GM19023 (cell line): ENCODE results near the gene DCST2.

Experiments
- ATAC-seq: cut with Tn5 transposase; IDR thresholded peaks from one replicate; pipeline ENCODE4 v1.9.1; 2021; ENCODE audit warnings: mild to moderate bottlenecking, moderate library complexity; ENCODE audit not compliant: unreplicated experiment

Gene DCST2

DNA sequence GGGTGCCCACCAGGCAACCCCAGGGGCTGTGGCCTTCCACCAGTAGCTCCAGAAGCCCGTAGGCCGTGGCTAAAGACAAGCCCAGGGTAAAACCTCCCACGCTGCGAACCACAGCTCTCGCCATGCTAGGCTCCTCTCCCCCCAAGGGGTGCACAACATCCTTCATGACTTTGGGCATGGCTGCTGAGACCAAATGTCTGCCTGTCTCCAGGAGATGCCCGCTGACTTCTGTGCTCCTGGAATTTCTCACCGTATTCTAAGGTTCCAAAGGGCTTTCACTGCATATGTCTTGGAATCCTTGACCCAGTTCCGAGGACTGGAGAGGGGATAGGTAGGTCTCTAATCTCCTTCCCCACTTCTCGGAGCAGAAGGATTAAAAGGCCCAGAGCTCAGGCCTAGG, at the start of gene DCST2, which contains the start of gene DCST1:
Gene DCST2, minus strand, starts transcription at position 258 of the 400 bp plus-strand sequence. Its CDS starts 80 bp downstream, at position 178.
Gene DCST1, plus strand, starts transcription at position 301 of the 400 bp plus-strand sequence. CDS start 213 bp downstream, outside the sequence.
- no peak for ATAC-seq

DNA sequence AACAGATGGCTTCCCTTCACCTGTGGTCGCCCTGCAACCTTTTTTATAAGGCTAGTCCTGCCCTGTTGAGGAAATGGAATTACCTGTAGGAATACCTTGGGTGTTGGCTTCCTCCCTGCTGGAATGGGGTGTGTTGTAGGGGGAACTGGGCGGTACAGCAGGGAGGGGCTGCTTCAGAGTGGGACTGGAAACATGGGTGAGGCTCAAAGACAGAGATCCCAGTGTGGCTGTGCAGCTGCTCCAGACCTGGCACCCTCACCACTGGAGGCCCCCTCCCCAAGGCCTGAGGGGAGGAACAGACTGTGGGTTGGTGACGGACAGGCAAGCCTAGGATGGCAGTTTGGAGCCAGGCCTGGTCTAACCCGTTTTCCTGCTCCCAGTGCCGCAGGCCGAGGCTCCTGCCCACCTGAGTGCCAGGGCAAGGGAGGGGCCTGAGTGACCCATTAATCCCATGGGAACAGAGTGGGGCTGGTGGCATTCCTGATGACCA, 49.5 kb upstream of the DCST2 start:
- ATAC-seq, result no peak

DNA sequence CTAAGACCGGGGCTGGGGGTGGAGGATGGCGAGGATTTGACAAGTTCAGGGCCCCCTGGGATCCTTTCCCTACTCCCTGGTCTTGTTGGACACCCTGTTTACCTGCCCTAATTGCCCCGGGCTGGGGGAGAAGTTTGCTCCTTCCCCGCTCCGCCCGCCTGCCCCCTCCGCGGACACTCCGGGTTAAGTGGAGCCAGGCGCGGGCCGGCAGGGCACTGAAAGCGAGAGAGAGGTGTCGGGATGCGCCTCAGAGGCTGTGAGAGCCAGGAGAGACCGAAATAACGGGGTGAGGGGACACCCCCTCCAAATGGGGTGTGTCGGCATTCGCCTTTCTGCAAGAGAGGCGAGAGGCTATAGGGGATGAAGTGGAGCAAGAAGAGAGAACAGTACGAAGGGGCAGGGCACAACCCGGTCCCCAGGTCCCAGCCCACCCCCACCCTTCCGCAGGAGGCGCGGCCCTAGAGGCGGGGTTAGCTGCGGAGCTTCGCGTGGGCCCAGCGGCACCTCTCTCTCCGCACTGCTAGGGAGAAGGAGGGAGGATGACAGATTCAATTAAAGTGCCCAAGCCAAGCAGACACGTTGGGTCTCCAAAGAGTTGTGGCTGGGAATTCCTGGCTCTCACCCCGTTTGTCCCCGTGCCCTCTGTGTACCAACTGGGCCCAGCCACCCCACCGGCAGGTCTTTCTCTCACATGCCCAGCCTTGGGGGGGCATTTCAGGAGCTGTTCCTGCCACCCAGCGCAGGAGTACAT, 48.9 kb upstream of the DCST2 start:
- no peak for ATAC-seq

DNA sequence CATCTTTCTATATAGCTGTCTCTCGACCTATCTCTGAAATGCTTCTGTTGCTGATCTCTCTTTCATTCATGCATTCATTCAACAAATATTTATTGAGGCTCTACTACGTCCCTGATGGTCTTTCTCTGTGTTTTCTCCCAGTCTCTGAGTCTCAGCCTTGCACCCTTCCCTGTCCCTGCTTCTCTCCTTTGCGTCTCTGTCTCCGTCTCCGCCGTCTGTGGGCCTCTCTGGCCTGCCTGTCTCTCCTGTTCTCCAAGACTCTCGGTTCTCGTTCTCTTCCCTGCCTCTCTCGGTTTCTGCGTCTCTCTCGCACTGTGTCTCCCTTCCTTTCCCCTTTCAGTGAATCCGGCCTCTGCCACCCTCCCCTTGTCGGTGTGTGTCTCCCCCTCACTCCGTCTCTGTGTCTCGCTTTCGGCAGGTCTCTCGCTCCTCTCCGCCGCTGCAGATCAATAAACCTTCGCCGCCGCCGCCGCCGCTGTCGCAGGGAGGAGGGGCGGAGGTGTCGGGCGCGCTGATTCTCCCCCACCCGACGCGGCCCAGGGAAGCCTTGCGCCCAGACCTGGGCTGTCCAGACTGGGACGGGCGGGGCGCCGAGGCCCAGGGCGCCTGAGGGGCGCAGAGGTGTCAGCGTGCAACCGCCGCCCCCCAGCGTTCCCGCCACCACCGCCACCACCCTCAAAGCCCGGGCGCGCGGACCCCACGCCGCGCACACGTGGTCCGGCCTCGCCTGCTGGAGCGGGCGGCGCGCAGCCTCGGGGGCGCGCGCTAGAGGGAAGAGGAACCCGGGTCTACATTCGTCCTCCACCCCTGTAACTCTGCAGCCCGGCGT, 48.1 kb upstream of the DCST2 start:
- no peak for ATAC-seq

DNA sequence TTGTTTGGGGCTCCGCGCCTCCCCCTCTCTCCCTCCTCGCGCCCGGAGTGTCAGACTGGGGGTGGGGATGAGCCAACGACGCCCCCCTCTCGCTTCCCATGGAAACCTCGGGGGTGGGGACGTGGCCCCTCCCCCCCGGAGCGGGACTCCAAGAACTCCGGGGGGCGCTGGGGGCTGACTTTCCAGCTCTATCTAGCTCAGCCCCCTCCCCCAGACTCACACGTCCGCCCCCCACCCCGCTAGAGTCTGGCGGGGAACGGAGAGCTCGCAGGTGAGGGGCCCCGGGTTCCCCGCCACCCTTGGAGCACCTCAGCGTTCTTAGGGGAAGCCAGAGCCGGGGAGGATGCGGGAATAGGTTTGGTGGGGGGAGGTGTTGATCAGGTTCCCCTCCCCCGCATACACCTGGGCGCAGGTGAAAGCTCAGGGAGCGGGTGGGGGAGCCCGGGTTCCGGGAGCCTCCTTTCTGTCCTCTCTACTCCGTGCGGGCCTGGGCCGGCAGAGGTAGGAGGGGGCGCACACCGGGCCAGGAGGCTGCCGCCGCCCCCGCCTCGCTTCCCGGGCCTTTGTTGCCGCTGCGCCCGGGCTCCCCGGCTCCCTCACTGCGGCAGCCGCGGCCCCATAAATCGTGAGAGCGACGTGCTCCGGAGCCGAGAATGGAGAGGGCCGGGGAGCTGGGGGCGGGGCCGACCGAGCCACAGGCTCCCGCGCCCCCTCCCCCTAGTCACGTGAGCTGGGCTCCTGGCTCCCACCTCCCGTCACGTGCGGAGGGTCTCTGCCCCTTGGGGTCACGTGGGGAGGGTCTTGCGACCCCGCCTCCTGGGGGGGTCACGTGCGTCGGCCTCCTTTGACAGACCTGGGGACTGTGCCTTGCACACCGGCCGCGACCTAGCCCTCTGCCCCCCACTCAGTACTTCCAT, 47.0 kb upstream of the DCST2 start:
- ATAC-seq, result no peak

DNA sequence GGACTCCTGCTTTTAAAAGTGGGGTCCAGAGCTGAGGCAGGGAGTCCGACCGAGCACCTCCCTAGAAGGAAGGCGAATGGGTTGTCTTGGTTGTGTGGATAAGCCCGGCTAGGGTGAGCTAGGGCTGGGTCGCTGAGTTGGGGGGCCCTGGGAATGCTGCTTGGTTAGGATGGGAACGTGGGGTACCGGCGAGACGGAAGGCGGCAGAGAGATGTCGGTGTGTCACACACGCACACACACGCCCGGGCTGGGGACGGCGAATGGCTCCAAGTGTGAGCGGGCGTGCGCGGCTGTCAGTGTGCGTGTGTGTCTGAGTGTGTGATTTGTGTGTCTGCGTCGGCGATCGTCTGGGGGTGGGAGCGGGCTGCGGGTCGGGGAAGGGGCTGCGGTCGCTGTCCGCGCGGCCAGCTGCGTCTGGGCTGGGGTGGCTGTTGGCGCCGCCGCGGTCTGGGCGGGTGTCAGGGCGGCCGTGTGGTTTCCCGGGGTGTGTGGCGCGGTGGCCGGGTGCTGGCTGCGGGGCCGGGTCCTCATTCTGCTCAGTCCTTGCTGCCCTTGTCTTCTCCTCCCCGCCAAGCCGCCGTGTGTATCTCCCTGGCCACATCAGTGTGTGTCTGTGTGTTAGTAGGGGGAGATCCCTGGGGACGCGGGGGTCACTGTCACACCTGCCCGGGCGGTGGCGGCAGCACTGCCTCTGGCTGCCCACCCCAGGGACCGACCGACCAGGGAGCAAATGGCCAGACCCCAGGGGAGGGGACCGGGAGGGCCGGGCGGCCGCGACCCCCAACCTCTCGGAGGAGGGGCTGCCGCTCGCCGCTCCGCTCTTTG, 46.1 kb upstream of the DCST2 start:
- no peak for ATAC-seq

DNA sequence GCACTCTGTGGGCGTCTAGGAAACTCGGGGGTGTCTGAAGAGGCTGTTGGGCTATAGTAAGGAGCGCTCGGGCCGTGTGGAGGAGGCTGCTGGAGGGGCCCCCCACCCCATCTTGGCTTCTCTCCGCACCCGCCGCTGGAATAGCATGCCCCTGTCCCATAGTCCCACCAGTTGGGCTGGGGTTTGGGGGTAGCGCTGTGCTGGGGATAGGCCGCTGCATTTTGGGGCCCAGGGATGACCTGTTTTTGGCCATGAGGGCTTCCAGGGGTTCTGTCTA, 45.6 kb upstream of the DCST2 start:
- no peak for ATAC-seq

DNA sequence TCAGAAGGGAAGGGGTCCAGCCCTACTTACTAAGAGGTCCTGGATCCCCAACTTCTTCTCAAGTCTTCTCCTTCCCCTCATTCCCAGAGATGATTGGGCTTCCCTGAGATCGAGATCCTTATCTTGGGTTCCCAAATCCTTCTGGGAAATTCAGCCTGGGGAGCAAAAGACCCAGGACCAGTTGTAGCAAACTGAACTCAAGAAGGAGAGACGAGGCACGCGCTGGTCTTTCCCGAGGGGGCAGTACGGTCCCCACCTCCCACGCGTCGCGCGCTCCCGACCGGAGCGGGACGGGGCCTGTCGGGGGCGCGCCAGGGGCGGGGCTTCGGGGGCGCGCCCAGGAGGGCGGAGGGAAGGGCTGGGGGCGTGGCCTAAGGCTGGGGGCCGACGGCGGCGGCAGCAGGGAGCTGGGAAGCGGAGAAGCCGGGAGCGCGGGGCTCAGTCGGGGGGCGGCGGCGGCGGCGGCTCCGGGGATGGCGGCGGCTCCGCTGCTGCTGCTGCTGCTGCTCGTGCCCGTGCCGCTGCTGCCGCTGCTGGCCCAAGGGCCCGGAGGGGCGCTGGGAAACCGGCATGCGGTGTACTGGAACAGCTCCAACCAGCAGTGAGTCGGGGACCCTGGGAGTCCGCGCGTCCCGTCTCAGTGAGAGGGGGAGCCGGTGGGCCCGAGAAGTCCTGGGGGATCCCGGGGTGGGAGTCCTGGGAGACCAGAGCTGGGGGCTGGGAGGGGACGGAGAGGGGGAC, 45.1 kb upstream of the DCST2 start, which contains the start of gene EFNA3:
Gene EFNA3, plus strand, starts transcription at position 369 of the 741 bp plus-strand sequence. Its CDS starts 105 bp downstream, at position 474.
- no peak for ATAC-seq

DNA sequence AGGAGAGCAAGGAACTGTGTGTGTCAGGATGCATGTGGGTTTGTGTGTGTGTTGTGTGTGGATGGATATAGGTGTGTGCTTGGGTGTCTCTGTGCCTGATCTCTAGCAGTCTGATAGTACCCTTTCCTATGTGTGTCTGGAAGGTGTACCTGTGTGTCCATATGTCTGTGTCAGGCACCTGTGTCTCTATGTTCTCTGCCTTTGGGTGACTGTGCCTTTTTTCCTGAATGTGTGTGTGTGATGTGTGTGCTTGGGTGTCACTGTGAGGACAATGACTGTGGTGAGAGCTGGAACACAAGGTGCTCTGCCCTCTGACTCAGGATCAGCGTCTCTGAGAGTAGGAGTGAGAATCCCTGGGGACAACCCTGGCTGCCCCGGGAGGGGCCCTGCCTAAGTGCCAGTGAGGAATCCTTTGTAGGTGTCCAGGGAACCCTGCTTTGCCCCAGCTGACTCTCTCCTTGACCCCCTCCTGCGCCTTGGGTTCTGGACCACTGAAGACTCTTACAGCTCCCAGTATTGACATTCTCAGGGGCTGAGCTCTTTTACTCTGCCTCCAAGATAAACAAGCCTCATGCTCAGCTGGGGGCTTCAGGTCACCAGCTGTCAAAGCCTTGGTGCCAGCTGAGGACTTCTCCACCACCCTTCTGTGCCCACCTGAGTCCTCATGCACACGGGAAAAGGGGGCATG, 44.3 kb upstream of the DCST2 start:
- ATAC-seq, result no peak

DNA sequence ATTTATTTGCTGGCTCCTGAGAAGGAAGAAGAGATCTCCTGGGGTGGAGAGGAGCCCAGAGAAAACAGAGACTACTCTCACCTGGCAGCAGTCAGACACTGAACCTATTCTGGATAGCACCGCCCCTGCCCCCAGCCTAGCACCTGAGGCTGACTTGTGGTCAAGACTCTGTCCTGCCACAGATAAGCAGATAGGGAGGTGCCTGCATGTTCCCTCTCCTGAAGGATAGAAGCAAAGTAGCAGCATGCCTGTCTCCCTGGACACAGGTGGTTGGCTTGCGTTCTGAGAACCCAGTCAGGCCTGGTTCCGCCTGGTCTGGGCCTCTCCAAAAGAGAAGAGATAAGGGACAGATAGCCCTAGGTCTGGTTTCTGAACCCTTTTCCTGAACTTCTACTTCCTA, 43.8 kb upstream of the DCST2 start:
- no peak for ATAC-seq

DNA sequence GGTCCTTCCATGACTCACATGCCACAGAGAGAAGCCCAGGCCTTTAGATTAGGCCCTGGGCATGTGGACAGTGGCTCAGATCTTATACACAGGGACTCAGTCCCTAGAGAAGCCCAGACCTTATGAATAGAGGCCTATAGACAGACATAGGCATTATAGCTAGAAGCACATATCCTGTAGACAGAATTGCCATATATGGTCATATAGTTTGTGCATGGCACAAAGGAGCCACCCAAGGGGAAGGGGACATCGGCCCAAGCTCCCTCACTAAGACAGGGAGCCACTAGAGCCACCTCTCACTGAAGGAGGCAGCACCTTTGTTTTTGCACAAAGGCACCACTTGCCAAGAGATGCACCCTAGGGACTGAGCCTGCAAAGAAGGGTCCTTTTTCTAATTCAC, 42.8 kb upstream of the DCST2 start:
- ATAC-seq, result no peak

DNA sequence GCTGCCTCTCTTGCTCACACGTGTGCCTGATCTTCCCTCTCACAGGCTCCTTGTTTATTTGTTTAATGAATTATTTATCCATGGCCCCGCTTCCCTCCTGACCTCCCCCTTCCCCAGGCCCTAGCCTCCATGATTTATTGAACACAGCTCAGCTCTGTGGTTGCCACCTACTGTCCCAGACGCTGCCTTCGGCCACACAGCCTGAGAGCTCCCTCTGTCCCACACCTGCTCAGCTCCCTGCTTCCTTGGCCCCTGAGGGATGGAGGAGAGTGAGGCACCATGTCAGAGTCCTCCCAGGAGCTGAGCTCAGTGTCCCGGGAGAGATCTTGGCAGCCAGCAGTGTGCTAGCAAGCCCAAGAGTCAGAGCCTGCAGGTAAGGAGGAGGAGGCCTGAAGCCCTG, 42.0 kb upstream of the DCST2 start:
- ATAC-seq, result no peak

DNA sequence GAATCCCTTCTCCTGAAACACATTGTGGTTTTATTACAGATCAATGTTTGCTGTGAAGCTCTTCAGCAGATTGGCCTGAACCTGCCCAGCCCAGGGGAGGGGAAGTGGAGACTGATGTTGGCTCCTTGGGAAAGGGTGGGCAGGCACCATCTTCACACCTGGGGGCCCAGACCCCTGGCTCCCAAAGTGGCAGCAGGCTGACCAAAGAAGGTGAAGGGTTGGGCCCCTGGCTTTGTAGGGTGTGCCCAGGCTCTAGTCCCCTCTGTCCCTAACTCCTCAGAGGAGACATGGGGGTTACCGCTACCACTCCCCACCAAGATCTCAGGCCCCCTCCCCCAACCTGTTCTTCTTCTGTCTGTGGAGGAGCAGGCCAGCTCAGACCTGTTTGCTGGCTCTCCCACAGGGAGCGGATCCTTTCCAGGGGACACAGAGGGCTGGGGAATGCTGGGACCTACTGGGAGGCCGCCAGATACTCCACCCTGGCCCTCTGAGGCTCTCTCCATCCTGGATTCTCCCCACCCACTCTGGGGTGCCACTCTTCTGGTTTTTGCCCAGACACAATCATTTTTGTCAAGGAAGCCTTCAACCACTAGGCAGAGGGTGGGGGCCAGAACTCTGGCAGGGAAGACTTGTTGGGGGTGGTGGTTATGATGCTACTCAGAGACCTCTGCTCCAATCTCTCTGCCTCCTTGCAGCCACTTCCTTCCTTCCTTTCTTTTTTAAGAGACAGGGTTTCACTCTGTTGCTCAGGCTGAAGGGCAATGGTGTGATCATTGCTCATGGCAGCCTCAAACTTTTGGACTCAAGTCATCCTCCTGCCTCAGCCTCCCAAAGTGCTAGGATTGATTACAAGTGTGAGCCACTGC, 40.0 kb upstream of the DCST2 start:
- ATAC-seq, result no peak

DNA sequence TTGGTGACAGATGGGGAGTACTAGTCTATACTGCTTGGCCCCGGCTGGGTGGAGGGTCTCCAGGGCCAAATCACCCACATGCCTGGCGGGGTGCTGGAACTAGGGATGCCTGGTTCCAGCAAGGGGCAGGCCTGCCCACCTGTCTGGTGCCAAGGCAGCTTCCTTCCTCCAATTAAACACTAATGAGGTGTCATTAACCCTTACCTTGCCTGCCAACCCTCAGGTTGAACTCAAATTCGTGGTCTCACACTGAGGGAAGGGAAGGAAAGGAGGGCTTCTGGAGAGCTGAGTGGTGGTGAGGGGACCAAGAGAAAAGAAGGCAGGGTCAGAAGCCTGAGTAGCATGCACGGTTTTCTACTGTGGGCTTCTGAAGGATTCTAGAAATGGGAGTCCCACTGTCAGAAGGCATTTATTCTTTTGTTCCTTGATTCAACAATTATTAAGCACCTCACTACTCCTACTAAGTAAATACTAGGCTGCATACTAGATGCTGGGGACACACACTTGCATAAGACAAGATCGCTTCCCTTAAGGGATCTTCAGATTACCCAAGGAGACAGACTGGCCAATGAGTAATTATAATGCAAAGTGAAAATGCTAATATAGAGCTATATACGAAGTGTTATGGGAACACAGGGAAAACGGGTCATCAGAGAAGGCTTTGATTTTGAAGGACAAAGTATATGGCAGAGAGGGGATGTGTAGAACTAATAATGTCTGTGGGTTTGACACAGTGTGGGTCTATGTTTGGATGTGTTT, 39.1 kb upstream of the DCST2 start:
- no peak for ATAC-seq

DNA sequence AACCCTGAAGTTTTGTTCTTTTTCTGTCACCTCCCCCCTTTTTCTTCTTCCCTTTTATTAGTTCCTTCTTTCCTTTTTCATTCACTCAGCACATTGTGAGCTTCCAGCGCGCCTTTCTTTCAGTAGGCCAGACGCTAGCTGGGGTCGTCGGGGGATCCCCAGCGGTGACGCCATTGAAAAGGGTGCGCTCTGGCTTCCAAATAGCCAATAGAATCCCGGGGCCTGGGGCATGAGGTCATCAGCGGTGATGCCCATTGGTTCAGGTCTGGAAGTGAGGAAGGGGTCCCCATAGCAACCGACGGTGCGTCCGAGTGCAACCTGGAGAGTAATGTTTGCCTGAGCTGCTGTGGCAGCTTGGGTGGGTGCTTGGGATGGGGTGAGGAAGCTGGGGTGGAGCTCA, 38.1 kb upstream of the DCST2 start:
- no peak for ATAC-seq

DNA sequence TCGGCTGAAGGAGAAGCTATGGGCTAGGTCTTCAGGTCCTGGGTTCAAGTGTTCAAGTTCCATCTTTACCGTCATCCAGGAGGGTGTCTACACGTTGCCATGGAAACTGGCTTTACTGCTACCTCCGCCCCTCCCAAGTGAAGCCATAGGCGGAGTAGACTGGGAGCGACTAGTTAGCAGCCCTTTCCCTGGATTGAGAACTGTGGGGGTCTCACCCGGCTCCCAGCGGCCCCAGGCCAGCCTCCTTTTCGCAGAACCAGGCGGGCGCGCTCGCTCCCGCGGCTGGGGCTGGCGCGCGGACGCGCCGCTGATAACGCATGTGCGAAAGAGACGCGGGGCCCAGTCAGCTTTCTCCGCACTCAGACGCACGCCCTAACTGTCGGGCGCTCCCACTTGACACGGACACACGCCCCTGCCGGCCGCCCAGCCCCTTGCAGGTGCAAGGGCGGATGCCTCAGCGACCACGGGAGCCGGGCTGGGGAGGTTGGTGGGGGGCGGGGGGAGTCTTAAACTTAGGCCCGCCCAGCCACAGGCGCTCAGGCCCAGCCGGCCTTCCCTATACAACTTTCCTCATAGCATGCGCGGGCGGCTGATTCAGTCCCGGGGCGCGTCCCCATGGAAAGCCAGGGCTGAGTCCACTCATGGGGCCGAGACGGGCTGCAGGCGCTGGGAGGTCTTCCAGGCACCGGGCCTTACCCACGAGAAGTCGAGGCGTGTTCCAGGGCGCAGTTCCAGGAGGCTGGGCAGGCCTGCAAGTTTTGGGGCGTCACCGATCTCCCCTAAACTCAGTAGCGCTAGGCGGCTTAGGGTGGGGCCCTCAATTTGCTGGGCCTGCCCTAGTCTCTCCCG, 37.4 kb upstream of the DCST2 start:
- no peak for ATAC-seq
